HEK293 (cell line): Measurements from ENCODE around the gene TMEM191C.

Source experiments
- CTCF ChIP-seq: fragments of 450-650 bp; formaldehyde crosslinking; IDR thresholded peaks from 2 replicates; pipeline ENCODE4 v1.5.1; 2016; ENCODE audit warnings: missing biosample characterization, missing genetic modification characterization
- PRDM6 ChIP-seq: fragments of 450-650 bp; formaldehyde crosslinking; IDR thresholded peaks from 2 replicates; pipeline ENCODE4 v1.5.1; 2017; ENCODE audit warnings: missing biosample characterization, missing genetic modification characterization
- REST ChIP-seq: fragments of 450-650 bp; formaldehyde crosslinking; IDR thresholded peaks from 2 replicates; pipeline ENCODE4 v1.5.1; 2016; ENCODE audit warnings: missing biosample characterization, missing genetic modification characterization
- TSHZ1 ChIP-seq: fragments of 450-650 bp; formaldehyde crosslinking; IDR thresholded peaks from 2 replicates; pipeline ENCODE4 v1.5.1; 2016; ENCODE audit warnings: missing biosample characterization, missing genetic modification characterization, borderline replicate concordance
- ZBTB49 ChIP-seq: fragments of 450-650 bp; formaldehyde crosslinking; IDR thresholded peaks from 2 replicates; pipeline ENCODE4 v1.5.1; 2016; ENCODE audit warnings: missing biosample characterization, missing genetic modification characterization, low read depth
- ZNF211 ChIP-seq: fragments of 450-650 bp; formaldehyde crosslinking; IDR thresholded peaks from 2 replicates; pipeline ENCODE4 v1.5.1; 2016; ENCODE audit warnings: low read depth, missing biosample characterization, missing genetic modification characterization
- ZNF24 ChIP-seq: fragments of 450-650 bp; formaldehyde crosslinking; IDR thresholded peaks from 2 replicates; pipeline ENCODE4 v1.5.1; 2016; ENCODE audit warnings: missing biosample characterization, missing genetic modification characterization
- ZNF335 ChIP-seq: fragments of 450-650 bp; formaldehyde crosslinking; conservative IDR thresholded peaks from 2 replicates; pipeline ENCODE4 v1.5.1; 2016; ENCODE audit warnings: missing biosample characterization, missing genetic modification characterization
- ZNF624 ChIP-seq: fragments of 450-650 bp; formaldehyde crosslinking; IDR thresholded peaks from 2 replicates; pipeline ENCODE4 v1.5.1; 2017; ENCODE audit warnings: missing biosample characterization, missing genetic modification characterization
- ZNF747 ChIP-seq: fragments of 450-650 bp; formaldehyde crosslinking; IDR thresholded peaks from 2 replicates; pipeline ENCODE4 v1.5.1; 2016; ENCODE audit warnings: missing biosample characterization, missing genetic modification characterization
- ZNF776 ChIP-seq: fragments of 450-650 bp; formaldehyde crosslinking; IDR thresholded peaks from 2 replicates; pipeline ENCODE4 v1.5.0; 2017; ENCODE audit warnings: missing biosample characterization, missing genetic modification characterization, borderline replicate concordance
- ZSCAN5A ChIP-seq: fragments of 450-650 bp; formaldehyde crosslinking; IDR thresholded peaks from 2 replicates; pipeline ENCODE4 v1.5.1; 2016; ENCODE audit warnings: missing biosample characterization, missing genetic modification characterization

GRCh38 chr22:21445437-21446127 lies 21.6 kb upstream of the TMEM191C start:
- TF ChIP-seq ZBTB49 (tag by site-specific recombination), result no peak
- TF ChIP-seq ZNF24 (tag by site-specific recombination), result no peak
- no peak for TF ChIP-seq TSHZ1
- TF ChIP-seq CTCF (tag by site-specific recombination), result no peak
- TF ChIP-seq ZNF747 (tag by site-specific recombination), result no peak
- no peak for TF ChIP-seq PRDM6 (tag by site-specific recombination)
- no peak for TF ChIP-seq ZNF776 (tag by site-specific recombination)
- TF ChIP-seq ZNF211 (tag by site-specific recombination), result no peak
- TF ChIP-seq ZNF624 (tag by site-specific recombination), result no peak
- TF ChIP-seq ZNF335, result no peak
- no peak for TF ChIP-seq REST (tag by site-specific recombination)
- no peak for TF ChIP-seq ZSCAN5A
